Measurements from ENCODE around the gene C14orf180. TPM values are rescaled to one million over a fixed set of nuclear protein-coding genes. Genes with fewer than 3 reads are reported as not detected.

C14orf180 gene
- total RNA-seq, 1 experiment from 2014 or later: not detected

GRCh38 chr14:104632781-104633180 is 53.2 kb downstream of the C14orf180 start:
- Histone ChIP-seq H3K27me3 (ENCODE audit: insufficient read depth, low read length) (no peaks in the 10 kb centered on the region), H3K14ac (ENCODE audit: insufficient read depth, low read length) (no peak overlapping the region), H4K20me1 (ENCODE audit: control insufficient read depth, insufficient read depth, insufficient read length) (no peaks in the 10 kb centered on the region), H3K23me2 (ENCODE audit: insufficient read length, low read depth, low read length, poor library complexity, severe bottlenecking) (no peaks in the 10 kb centered on the region), H2BK120ac (ENCODE audit: low read depth, low read length, poor library complexity, severe bottlenecking) (no peak overlapping the region), H3K18ac (ENCODE audit: insufficient read length, low read depth, low read length) (no peak overlapping the region), H4K91ac (ENCODE audit: insufficient read length, low read depth, low read length) (no peak overlapping the region), H2BK15ac (ENCODE audit: low read depth, low read length) (no peak overlapping the region), H2BK20ac (ENCODE audit: low read depth, low read length, poor library complexity, severe bottlenecking) (no peak overlapping the region), H3K4ac (ENCODE audit: low read depth, low read length) (no peak overlapping the region), H3K23ac (ENCODE audit: insufficient read length, low read depth, low read length) (no peak overlapping the region), H3K9me3 (ENCODE audit: control insufficient read depth, low read depth, low read length) (no peaks in the 10 kb centered on the region), H4K8ac (replicated peaks; ENCODE audit: insufficient read length, low read depth, low read length) (no peak overlapping the region), H3K27ac (ENCODE audit: insufficient read length, low read depth, low read length) (no peak overlapping the region), H2BK12ac (ENCODE audit: insufficient read length, low read depth, low read length) (no peak overlapping the region), H4K5ac (ENCODE audit: insufficient read length, low read depth, low read length) (no peak overlapping the region), H3K4me2 (ENCODE audit: insufficient read depth, insufficient read length, low read length) (no peak overlapping the region), H2AK5ac (ENCODE audit: insufficient read length, low read length) (no peak overlapping the region), H3K9ac (ENCODE audit: extremely low read depth, insufficient read length, low read length) (no peak overlapping the region), H2AFZ (ENCODE audit: low read length) (no peak overlapping the region), H3K56ac (ENCODE audit: insufficient read length, low read depth, low read length) (no peak overlapping the region), H3T11ph (ENCODE audit: low read length) (no peak overlapping the region), H3K79me1 (ENCODE audit: insufficient read depth, low read depth, low read length, poor library complexity, severe bottlenecking) (no peaks in the 10 kb centered on the region), H3K79me2 (ENCODE audit: insufficient read depth, low read length) (no peaks in the 10 kb centered on the region), H3K4me1 (ENCODE audit: insufficient read depth, low read length) (no peaks in the 10 kb centered on the region), H2BK5ac (ENCODE audit: insufficient read length, low read length) (no peak overlapping the region)
- H3K9me3 Mint-ChIP-seq: peaks cover 9 to 20% of the 10 kb centered on the region in 2 experiments
- TF ChIP-seq CTCF (conservative IDR thresholded peaks at IDR 0.05): no peak
- no peak overlapping the region for H3K27ac Mint-ChIP-seq
- H3K27me3 Mint-ChIP-seq (ENCODE audit: low read depth): peaks cover 10% of the 10 kb centered on the region
- no peak for DNase-seq
- no peaks in the 10 kb centered on the region for H3K4me1 Mint-ChIP-seq
- no peak overlapping the region for H3K4me3 Mint-ChIP-seq
- no CpG with 5 or more reads among the region's 9 CpGs for WGBS (ENCODE audit: extremely low coverage, insufficient read length, low lambda C conversion rate)
- peaks cover 0 to 11% (median 5%) of the 10 kb centered on the region in 3 experiments; a peak in 5 of 7 replicates for H3K36me3 Mint-ChIP-seq (ENCODE audit: insufficient read depth in 1 of 3, low read depth in 3 of 3)

Data from H9 (cell line).